Activated T-helper 1 cell treated with anti-CD3 and anti-CD28 coated beads, Interleukin-2, amount 50 U/mL, for 16 hours (primary cell): Measurements from ENCODE around the gene SEMA6B.
"Not testable (repeated sequence)": the region's sequence is repeated elsewhere in the genome, so short reads cannot be mapped to it uniquely, and the experiment has no call there.

Experiments
- DNase-seq, 2 donors: peaks; one replicate each; pipeline ENCODE4 v3.0.0-alpha.2; 2020; ENCODE audit warnings: low read depth in 1 of 2, low spot score in 1 of 2

The SEMA6B gene, protein sequence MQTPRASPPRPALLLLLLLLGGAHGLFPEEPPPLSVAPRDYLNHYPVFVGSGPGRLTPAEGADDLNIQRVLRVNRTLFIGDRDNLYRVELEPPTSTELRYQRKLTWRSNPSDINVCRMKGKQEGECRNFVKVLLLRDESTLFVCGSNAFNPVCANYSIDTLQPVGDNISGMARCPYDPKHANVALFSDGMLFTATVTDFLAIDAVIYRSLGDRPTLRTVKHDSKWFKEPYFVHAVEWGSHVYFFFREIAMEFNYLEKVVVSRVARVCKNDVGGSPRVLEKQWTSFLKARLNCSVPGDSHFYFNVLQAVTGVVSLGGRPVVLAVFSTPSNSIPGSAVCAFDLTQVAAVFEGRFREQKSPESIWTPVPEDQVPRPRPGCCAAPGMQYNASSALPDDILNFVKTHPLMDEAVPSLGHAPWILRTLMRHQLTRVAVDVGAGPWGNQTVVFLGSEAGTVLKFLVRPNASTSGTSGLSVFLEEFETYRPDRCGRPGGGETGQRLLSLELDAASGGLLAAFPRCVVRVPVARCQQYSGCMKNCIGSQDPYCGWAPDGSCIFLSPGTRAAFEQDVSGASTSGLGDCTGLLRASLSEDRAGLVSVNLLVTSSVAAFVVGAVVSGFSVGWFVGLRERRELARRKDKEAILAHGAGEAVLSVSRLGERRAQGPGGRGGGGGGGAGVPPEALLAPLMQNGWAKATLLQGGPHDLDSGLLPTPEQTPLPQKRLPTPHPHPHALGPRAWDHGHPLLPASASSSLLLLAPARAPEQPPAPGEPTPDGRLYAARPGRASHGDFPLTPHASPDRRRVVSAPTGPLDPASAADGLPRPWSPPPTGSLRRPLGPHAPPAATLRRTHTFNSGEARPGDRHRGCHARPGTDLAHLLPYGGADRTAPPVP

DNA sequence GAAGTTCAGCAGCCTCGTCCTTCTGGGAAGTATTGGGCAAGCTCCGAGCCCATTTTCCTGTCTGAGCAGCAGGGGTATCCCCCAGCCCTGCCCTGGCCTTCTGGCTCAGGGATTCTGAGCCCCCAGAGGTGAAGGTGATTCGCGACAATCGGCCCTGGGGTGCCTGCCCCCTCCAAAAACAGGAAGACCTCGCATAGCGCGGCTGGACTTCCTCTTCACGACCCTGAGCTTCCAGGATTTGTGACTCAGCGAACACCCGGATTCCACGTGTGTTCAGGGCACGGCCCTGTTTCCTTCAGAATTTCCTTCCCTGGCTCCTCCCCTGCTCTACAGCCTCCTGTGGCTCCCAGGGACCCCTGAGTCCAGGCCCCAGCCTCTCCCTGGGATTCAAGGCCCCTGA lies at the start of gene SEMA6B:
TSS of gene SEMA6B (minus strand) at position 116 of the 400 bp plus-strand sequence. CDS start 1,227 bp downstream, outside the sequence.
- DNase-seq = no peak

DNA sequence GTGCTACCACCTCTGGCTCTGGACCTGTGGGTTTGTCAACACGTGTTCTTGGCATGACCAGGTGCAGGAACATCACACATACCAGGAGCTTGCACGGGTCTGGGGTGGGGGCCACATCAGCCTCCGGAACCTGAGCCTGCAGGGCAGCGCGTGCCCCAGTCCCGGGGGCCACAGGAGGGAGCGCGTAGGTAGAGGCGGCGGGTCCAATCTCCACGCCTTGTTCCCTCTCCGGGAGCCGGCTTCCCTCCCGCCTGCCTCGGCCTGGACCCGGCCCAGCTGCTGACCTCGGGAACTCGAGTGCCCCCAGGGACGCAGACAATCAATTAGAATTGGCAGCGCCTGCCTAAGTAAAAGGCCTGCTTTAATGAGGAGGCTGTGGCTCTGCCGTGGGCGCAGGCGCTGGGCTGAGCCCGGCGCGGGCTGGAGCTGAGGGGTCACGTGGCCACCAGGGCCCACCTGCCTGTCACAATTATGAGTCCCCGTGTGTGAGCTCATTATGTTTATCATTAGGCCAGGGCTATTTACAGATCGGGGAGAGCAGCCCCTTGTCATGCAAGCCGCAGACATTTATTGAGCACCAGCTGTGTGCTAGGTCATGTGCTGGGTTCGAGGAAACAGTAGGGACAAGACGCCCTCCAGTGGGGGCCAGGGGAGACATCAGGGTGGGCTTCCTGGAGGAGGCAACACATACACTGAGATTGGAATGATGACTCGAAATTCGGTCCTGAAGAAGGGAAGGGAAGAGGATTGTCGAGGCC lies 47.6 kb upstream of the SEMA6B start:
- DNase-seq = no peak

DNA sequence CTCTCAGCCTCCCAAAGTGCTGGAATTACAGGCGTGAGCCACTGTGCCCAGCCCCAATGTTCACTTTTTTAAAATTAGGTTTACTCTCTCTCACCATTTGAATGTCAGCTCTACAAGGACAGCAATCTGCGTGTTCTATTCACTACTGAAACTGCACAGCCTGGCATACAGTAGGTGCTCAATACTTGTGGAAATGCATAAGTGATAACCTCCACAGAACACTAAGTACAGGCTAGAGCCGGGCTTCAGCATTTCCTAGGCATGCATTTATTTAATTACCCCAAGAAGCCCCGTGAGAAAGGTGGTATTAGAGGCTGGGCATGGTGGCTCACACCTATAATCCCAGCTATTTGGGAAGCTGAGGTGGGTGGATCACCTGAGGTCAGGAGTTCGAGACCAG lies 46.7 kb upstream of the SEMA6B start:
- no peak for DNase-seq

DNA sequence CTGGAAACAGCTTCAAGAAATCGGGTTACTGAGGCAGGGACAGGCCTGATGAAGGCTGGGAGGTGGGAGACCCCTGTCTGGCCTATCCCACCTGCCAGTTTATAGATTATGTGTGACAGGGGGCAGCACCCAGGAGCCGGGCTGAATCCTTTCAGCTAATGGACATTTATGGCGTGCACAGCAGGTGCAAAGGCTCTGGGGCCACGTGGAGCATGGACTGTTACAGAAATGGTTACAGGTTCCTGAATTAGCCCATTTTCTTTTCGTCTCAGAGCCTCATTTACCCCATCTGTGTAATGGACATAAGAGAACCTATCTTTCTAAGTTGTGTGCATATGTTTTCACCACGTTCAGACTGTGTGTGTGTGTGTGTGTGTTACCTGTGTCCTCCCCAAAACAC lies 45.4 kb upstream of the SEMA6B start:
- no peak for DNase-seq

DNA sequence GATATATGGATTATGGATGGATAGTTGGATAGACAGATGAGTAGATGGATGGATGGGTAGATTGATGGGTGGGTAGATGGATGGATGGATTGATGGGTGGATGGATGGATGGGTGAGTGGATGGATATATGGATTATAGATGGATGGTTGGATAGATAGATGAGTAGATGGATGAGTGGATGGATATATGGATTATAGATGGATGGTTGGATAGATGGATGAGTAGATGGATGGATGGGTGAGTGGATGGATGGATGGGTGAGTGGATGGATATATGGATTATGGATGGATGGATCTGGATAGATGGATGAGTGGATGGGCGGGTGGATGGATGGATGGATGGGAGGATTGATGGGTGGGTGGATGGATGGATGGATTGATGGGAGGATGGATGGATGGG lies 43.4 kb upstream of the SEMA6B start:
- no peak for DNase-seq

DNA sequence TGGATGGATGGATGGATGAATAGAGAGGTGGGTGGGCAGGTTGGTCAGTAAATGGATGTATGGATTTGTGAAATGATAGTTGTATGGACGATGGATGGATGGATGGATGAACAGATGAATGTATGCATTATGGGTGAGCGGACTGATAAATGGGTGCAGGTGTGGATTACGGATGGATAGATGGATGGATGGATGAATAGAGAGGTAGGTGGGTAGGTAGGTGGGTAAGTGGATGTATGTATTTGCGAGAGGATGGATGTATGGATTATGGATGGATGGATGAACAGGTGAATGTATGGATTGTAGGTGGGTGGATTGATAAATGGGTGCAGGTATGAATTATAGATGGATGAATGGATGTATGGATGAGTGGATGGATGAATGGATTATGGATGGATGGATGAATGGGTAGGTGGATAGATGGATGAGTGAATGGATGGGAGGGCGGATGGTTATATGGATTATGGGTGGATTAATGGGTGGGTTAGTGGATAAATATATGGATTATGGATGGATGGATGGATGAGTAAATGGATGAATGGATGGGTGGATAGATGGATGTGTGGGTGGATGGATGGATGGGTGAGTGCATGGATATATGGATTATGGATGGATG lies 42.8 kb upstream of the SEMA6B start:
- DNase-seq = no peak

DNA sequence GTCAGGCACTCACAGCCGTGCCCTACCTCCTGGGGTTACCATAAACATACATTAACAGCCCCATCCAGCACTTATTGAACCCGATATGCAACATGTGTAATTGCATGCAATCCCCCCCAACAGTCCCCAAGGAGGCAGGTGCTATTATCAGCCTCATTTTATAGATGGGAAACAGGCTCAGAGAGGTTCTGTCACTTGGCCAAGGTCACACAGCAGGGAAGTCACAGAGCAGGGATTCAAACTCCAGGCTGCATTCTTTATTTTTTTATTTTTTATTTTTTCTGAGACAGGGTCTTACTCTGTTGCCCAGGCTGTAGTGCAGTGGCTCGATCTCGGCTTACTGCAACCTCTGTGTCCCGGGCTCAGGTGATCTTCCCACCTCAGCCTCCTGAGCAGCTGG lies 41.4 kb upstream of the SEMA6B start:
- no peak for DNase-seq

DNA sequence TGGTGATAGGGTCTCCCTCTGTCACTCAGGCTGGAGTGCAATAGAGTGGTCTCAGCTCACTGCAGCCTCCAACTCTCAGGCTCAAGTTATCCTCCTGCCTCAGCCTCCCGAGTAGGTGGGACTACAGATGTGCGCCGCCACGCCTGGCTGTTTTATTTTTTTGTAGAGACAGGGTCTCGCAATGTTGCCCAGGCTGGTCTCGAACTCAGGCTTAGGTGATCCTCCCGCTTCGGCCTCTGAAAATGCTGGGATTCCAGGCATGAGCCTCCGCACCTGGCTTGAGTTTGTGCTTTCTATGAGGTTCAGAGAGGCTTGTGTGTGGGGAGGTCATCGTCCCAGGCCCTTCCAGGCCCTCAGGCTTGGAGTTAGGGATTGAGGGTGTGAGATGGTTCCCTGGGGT lies 40.6 kb upstream of the SEMA6B start:
- DNase-seq = no peak

DNA sequence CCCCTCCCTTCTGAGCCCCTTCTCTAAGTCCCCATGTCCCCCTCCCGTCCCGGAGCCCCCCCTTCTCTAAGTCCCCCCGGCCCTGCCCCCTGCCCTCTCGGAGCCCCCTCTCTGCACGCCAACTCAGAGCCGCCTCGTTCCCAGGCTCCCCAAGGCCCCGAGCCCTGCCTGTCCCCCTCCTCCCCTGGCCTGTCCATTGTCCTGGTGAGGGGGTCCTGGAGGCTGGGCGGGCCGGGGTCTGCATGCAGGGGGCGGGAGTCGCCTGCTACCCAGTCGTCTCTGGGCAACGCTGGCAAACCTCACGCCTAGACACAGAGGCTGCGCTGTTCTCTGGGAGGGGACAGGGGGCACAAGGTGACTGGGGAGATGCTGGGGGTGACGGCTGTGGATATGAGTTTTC lies 39.2 kb upstream of the SEMA6B start:
- no peak for DNase-seq

DNA sequence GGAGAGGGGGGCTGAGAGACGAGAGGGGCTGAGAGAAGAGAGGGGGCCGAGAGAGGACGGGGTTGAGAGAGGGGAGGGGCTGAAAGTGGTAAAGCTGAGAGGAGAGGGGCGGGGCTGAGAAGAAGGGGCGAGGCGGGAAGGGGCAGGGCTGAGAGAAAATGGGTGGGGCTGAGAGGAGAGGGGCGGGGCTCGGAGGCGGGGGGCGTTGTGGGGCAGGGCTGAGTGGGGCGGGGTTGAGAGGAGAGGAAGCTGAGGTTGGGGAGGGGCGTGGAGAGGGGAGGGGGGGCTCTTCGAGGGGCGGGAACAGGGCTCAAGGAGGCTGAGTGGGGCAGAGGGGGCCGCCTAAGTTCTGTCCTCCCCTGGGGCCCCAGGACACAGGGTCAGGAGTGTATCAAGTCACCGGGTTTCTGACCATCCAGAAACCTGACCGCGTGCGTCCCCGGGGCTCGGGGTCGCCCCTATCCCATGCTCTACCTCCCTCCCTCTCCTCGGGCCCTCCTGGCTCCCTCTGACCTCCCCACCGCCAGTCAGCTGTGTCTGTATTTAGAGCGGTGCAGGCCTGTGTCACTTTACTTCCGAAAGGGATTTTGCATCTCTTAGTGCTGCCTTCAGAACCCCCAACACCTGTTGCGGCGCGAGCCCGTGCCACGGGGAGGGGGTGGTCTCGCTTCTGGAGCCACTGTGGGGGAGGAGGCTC lies 38.6 kb upstream of the SEMA6B start:
- DNase-seq = peak in 1 of 2 donors; percentile 6

DNA sequence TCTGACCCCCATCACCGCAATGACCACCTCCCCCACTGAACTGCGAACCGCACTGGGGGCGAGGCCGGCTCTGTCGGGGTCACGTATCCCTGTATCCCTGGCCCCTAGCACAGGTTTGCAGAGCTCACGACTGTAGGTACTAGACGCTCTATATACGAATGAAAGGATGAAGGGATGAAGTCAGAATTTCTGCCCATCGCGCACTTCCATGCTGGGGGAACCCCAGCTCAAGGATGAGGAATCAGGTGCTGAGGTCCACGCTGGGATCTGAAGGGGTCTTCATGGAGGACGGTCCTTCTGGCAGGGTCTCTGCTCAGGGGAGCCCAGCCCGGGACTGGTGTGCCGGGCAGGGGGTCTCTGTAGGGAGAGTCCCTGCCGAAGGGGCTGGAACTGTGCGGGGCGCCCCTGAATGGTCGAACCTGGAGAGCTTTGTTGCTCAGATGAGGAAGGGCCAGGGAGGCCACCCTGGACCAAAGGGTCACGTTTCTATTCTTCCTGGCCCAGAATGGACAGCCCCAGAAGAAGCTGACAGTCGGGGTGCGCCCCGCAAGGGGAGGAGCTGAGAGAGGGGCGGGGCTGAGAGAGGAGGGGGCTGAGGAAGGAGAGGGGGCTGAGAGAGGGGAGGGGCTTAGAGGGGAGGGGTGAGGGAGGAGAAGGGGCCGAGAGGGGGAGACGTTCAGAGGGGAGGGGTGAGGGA lies 37.9 kb upstream of the SEMA6B start:
- no peak for DNase-seq

DNA sequence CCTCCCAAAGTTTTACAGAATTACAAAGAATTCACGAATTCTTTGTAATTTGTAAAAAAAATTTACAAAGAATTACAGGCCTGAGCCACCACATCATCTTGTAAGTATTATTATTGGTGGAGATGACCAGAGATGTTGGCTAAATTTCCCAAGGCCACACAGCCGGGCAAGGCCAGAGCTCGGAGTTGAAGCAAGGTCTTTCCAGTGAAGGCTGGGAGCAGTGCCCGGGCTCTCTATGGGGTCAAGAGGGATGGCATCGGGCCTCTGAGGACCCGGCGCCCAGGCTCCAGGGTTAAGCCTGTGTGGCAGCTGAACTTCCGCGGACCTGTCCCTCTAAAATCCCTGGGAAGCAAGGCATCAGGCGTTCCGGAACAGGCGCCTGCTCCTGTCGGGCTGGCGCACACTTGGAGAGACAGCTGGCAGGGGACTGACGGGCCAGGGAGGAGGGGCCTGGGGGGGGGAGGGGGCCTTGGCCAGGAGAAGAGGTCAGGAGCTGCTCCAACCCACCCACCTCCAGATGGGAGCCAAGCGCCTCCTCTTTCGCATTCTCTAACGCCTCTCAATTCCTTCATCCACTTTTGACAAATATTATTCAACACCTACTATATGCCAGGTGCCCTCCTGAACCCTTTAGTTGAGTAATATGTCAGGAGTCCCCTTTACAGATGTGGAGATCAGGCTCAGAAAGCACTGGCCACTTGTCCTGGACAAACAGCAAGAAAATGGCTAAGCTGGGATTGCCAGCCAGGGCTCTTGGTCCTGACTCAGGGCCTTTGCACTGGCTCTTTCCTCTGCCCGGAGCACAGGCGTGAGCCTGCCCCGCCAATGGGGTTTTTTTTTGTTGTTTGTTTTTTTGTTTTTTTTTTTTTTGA lies 36.8 kb upstream of the SEMA6B start:
- no peak for DNase-seq

DNA sequence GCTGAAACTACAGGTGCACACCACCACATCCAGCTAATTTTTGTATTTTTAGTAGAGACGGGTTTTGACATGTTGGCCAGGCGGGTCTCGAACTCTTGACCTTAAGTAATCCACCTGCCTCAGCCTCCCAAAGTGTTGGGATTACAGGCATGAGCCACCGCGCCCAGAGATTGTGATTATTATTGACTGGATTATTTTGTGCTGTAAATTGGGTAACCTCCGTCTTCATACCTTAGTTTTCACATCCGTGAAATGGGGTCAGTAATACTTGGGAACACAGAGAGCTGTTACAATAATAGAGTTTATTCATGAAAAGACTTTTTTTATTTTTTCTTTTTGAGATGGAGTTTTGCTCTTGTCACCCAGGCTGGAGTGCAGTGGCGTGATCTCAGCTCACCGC lies 35.7 kb upstream of the SEMA6B start:
- DNase-seq = not testable (repeated sequence)

DNA sequence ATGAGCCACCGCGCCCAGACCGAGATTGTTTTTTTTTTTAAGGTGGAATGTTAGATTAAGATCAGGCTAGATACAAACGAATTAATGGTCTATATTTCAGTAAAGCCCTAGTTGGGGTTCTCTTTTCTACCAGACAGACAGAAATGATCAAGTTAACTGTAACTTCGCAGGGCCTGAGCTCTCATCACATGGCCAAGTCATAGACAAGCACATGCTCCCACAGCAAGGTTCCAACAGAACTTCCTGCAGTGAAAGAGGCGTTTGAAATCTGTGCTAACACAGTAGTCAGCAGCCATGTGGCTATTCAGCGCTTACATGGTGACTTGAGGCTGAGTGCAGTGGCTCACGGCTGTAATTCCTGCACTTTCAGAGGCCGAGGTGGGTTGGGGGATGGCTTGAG lies 34.7 kb upstream of the SEMA6B start:
- no peak for DNase-seq

DNA sequence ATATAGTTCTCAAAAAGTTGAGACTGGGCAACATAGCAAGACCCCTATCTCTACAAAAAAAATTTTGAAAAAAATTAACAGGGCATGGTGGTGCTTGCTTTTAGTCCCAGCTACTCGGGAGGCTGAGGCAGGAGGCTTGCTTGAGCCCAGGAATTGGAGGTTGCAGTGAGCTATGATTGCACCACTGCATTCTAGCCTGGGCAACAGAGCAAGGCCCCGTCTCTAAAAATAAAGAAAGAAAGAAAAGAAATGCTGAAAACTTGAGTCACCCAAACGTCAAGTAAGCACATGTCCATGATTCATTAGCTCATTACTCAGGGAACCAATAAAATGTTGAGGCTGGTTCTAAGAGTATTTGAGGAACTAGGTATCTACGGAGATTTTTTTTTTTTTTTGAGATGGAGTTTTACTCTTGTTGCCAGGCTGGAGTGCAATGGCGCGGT lies 33.9 kb upstream of the SEMA6B start:
- no peak for DNase-seq

DNA sequence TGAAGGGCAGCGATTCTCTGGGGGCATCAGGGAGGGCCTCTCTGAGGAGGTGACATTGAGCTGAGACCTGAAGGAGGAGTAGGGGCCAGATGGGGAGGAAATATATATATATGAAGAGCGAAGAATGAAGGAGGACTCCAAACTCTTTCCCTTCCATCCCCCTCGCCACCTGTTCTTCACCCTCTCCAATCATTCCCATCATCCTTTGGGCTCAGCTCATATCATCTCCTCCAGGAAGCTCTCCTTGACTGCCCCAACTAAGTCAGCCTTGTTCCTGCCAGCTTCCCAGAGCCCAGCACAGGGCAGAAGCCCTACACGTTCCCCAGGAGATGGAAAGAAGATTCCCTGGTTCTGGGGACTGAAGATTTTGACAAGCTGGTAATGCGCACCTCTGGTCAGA lies 33.0 kb upstream of the SEMA6B start:
- DNase-seq = no peak

DNA sequence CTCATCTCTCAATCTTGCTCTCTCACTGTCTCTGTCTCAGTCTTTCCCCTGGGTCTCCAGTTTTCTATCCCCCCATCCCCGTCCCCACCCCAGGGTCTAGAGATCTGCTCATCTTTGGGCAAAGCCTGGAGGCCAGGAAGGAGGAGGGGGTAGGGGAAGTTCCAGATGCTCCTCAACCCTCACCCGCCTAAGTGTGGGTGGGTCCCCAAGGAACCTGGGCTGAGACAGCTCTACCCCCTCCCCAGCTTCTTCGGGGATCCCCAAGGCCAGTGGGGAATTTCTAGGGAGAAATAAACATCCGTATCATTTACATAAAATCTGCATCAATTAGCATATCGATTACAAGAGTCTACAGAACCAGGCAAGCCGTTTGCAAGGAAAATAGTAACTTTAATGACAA lies 31.8 kb upstream of the SEMA6B start:
- no peak for DNase-seq

DNA sequence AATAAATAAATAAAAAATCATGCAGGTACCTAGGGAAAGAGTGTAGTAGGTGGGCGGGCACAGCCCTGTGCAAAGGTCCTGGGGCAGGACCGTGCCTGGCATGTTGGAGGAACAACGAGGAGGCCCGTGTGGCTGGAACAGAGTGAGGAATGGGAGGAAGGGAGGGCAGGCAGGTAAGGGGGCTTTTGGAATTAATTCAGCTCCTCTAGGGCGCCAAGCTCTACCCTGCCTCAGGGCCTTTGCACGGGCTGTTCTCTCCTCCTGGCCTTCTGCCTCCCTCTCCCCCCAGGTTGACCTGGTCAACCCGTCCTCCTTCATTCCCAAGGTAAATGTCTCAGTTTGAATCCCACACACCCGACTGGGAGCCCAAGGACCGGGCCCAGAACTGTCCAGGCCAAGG lies 31.1 kb upstream of the SEMA6B start:
- DNase-seq = no peak
